IMR-90 (cell line): Measurements from ENCODE around the gene UQCC5. TPM values are rescaled to one million over a fixed set of nuclear protein-coding genes. Genes with fewer than 3 reads are reported as not detected.
A peak's percentile ranks its signal among the peaks of the same experiment; 100 is the strongest.

Experiments
- ATAC-seq: fragments of 200-7000 bp; cut with Tn5 transposase; 2 replicates; pipeline ENCODE4 v1.9.1; 2020; ENCODE audit warnings: low read depth, mild to moderate bottlenecking, moderate library complexity
- BruUV-seq: library from RNA; stranded (reverse); fragments of 400-500 nt; replicated peaks from 2 replicates; lab custom pipeline; 2021; lab: Mats Ljungman, UMichigan
- CTCF ChIA-PET: fragments of 300-600 bp; formaldehyde crosslinking; extraction: SDS; loops from one replicate; lab custom pipeline; 2021; ENCODE audit warnings: antibody characterized with exemption; lab: Yijun Ruan, JAX
- POLR2A ChIA-PET: fragments of 300-600 bp; sonication (Branson Sonifier 250); formaldehyde crosslinking; loops from one replicate; lab custom pipeline; 2022; ENCODE audit warnings: antibody characterized with exemption; ENCODE audit not compliant: unreplicated experiment; lab: Charles Lee
- DNase-seq: peaks from one replicate; pipeline ENCODE4 v3.0.0; 2013
- H2AFZ ChIP-seq: replicated peaks from 2 replicates; pipeline ENCODE3; 2013; ENCODE audit warnings: low read length, mild to moderate bottlenecking; ENCODE audit not compliant: poor library complexity
- H2AK5ac ChIP-seq: 2 replicates; pipeline ENCODE4 v1.6.1; 2013; ENCODE audit warnings: low read depth, low read length, inconsistent platforms
- H2AK9ac ChIP-seq: replicated peaks from 2 replicates; pipeline ENCODE3; 2013; ENCODE audit warnings: mild to moderate bottlenecking, low read depth, low read length, moderate library complexity; ENCODE audit not compliant: poor library complexity
- H2BK120ac ChIP-seq: 2 replicates; pipeline ENCODE4 v1.6.1; 2013; ENCODE audit warnings: low read depth, low read length, inconsistent platforms
- H2BK15ac ChIP-seq: 3 replicates; pipeline ENCODE4 v1.6.1; 2013; ENCODE audit warnings: low read depth, low read length, inconsistent platforms
- H2BK20ac ChIP-seq: 2 replicates; pipeline ENCODE4 v1.6.1; 2013; ENCODE audit warnings: low read depth, mild to moderate bottlenecking, inconsistent platforms, low read length, moderate library complexity
- H2BK5ac ChIP-seq: 2 replicates; pipeline ENCODE4 v1.6.1; 2013; ENCODE audit warnings: mild to moderate bottlenecking, low read depth, low read length, inconsistent platforms; ENCODE audit not compliant: poor library complexity, severe bottlenecking
- H3K14ac ChIP-seq: replicated peaks from 2 replicates; pipeline ENCODE4 v1.6.1; 2013; ENCODE audit warnings: low read depth, low read length, inconsistent platforms
- H3K18ac ChIP-seq: 2 replicates; pipeline ENCODE4 v1.6.1; 2013; ENCODE audit warnings: low read depth, low read length, control low read depth
- H3K23ac ChIP-seq: 2 replicates; pipeline ENCODE4 v1.6.1; 2013; ENCODE audit warnings: low read depth, low read length, inconsistent platforms
- H3K27ac ChIP-seq: 2 replicates; pipeline ENCODE4 v1.5.1; 2013; ENCODE audit warnings: mild to moderate bottlenecking, control low read depth, low read length; ENCODE audit not compliant: insufficient read depth
- H3K27me3 ChIP-seq: 2 replicates; pipeline ENCODE4 v1.6.1; 2013; ENCODE audit warnings: low read length; ENCODE audit not compliant: control insufficient read depth, insufficient read depth
- H3K36me3 ChIP-seq: 2 replicates; pipeline ENCODE4 v1.6.1; 2013; ENCODE audit warnings: low read length, mixed read lengths; ENCODE audit not compliant: control insufficient read depth, insufficient read depth
- H3K4ac ChIP-seq: 2 replicates; pipeline ENCODE4 v1.6.1; 2013; ENCODE audit warnings: low read depth, low read length, inconsistent platforms
- H3K4me1 ChIP-seq: 2 replicates; pipeline ENCODE4 v1.6.1; 2013; ENCODE audit warnings: low read length, mixed read lengths; ENCODE audit not compliant: control insufficient read depth, insufficient read depth
- H3K4me2 ChIP-seq: 2 replicates; pipeline ENCODE4 v1.6.1; 2013; ENCODE audit warnings: low read depth, mild to moderate bottlenecking, control low read depth, low read length, moderate library complexity
- H3K4me3 ChIP-seq: 2 replicates; pipeline ENCODE4 v1.5.1; 2013; ENCODE audit warnings: low read depth, mild to moderate bottlenecking, control low read depth, low read length, moderate library complexity; ENCODE audit not compliant: insufficient read depth
- H3K56ac ChIP-seq: 2 replicates; pipeline ENCODE4 v1.6.1; 2013; ENCODE audit warnings: low read length, inconsistent platforms; ENCODE audit not compliant: insufficient read depth; ENCODE audit errors: extremely low read depth
- H3K79me1 ChIP-seq, 2 experiments: 2 replicates each; pipeline ENCODE4 v1.6.1; 2013; ENCODE audit warnings: low read length in 2 of 2, inconsistent platforms in 1 of 2, low read depth in 1 of 2
- H3K9ac ChIP-seq: 2 replicates; pipeline ENCODE4 v1.6.1; 2013; ENCODE audit warnings: low read depth, low read length, control low read depth
- H3K9me1 ChIP-seq: 2 replicates; pipeline ENCODE4 v1.6.1; 2013; ENCODE audit warnings: low read length, inconsistent platforms; ENCODE audit not compliant: insufficient read depth
- H3K9me3 ChIP-seq: 2 replicates; pipeline ENCODE4 v1.6.1; 2013; ENCODE audit warnings: low read length; ENCODE audit not compliant: control insufficient read depth, insufficient read depth
- H4K20me1 ChIP-seq: 2 replicates; pipeline ENCODE4 v1.6.1; 2013; ENCODE audit warnings: low read length, inconsistent platforms; ENCODE audit not compliant: insufficient read depth
- H4K5ac ChIP-seq: 2 replicates; pipeline ENCODE4 v1.6.1; 2013; ENCODE audit warnings: mild to moderate bottlenecking, low read depth, low read length, control low read depth
- H4K8ac ChIP-seq, 2 experiments: 2 replicates each; pipeline ENCODE4 v1.6.1; 2013; ENCODE audit warnings: low read depth in 2 of 2, low read length in 2 of 2, control low read depth in 1 of 2, inconsistent platforms in 1 of 2
- H4K91ac ChIP-seq: 2 replicates; pipeline ENCODE4 v1.6.1; 2013; ENCODE audit warnings: low read depth, low read length, inconsistent platforms; ENCODE audit not compliant: insufficient read depth
- CHD1 ChIP-seq: IDR thresholded peaks from 2 replicates; pipeline ENCODE4 v1.6.1; 2012; ENCODE audit warnings: low read depth, low read length, improper control_type of control experiment
- MAZ ChIP-seq: IDR thresholded peaks from 2 replicates; pipeline ENCODE4 v1.6.1; 2012; ENCODE audit warnings: low read depth, mild to moderate bottlenecking, low read length, improper control_type of control experiment, moderate library complexity, borderline replicate concordance
- MXI1 ChIP-seq: IDR thresholded peaks from 2 replicates; pipeline ENCODE4 v1.6.1; 2012; ENCODE audit warnings: low read depth, mild to moderate bottlenecking, low read length, moderate library complexity, borderline replicate concordance
- RAD21 ChIP-seq: IDR thresholded peaks from 2 replicates; pipeline ENCODE4 v1.6.1; 2012; ENCODE audit warnings: low read length, improper control_type of control experiment
- RFX5 ChIP-seq: IDR thresholded peaks from 2 replicates; pipeline ENCODE4 v1.8.0; 2012; ENCODE audit warnings: low read depth, mild to moderate bottlenecking, low read length, moderate library complexity
- WGBS, 2 experiments: methylation state at CpG; one replicate each; pipeline versions ENCODE4 v1.1.5 to v1.1.7; 2013; ENCODE audit warnings: missing lambda C conversion rate in 2 of 2; ENCODE audit not compliant: insufficient read length in 1 of 2; ENCODE audit errors: extremely low coverage in 2 of 2; 5-methylcytosine and 5-hydroxymethylcytosine counted together
- dilution Hi-C: fragments of 300-500 bp; cut with HindIII; formaldehyde crosslinking; loops from one replicate; pipeline ENCODE4 v1.14.3; 2018; ENCODE audit warnings: low sequenced_read_pairs; ENCODE audit not compliant: unreplicated experiment
- in situ Hi-C: fragments of 300-500 bp; cut with MboI; formaldehyde crosslinking; loops from 3 replicates; pipeline ENCODE4 v1.14.3; 2019; ENCODE audit warnings: low sequenced_read_pairs, inconsistent platforms, mixed read lengths
- intact Hi-C: fragments of 100-400 bp; cut with micrococcal nuclease; formaldehyde crosslinking; loops from 2 replicates; pipeline ENCODE4 v1.10.0; 2022
- polyA plus RNA-seq, 3 experiments: library from polyadenylated mRNA; depleted of rRNA; stranded (reverse); fragments of >200 nt; gene quantifications; 2 replicates each; pipeline ENCODE4 v1.2.3, GENCODE V29; 2012; ENCODE audit warnings: low replicate concordance in 1 of 3
- total RNA-seq: library from RNA; depleted of rRNA; stranded (reverse); fragments of >200 nt; gene quantifications from 2 replicates; pipeline ENCODE4 v1.2.3, GENCODE V29; 2012

The UQCC5 gene
- total and polyA plus RNA-seq, 2 of the 4 experiments (the other 2 are of a cell fraction): 1.1 to 16.9 TPM

DNA sequence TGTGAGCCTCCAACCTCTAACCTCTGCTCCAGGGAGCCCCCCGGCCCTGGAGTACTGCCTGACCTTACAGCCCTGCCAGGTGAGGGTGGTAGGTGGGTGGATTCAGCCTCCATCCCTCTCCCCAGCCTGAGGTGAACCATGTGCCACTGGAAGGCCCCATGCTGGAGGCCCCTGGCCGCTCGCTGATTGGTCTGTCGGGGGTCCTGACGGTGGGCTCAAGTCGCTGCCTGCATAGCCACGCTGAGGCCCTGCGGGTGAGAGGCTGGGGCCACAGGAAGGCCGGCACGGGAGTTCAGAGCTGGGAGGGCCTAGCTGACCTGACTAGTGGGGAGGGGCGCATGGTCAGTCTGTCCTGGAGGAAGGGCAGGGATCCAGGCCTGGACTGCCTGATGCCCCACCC is 21.8 kb upstream of the UQCC5 start:
- intact Hi-C loops (no loop called here), in situ Hi-C loops (no loop called here), dilution Hi-C loops (no loop called here)
- Histone ChIP-seq H2AFZ (no peak overlapping the region), H3K27me3 (peaks cover 51% of the 10 kb centered on the region), H3K18ac (no peak overlapping the region), H3K4ac (no peak overlapping the region), H3K23ac (no peak overlapping the region), H3K36me3 (no peaks in the 10 kb centered on the region), H2BK20ac (no peak overlapping the region), H3K9me1 (no peaks in the 10 kb centered on the region), H3K79me1 (no peaks in the 10 kb centered on the region), H4K20me1 (no peaks in the 10 kb centered on the region; the same call in 1 of the 2 replicates), H3K4me3 (no peak overlapping the region), H3K9me3 (no peaks in the 10 kb centered on the region), H4K5ac (no peak overlapping the region), H4K8ac (no peak overlapping the region), H2BK5ac (no peak overlapping the region), H3K56ac (no peak overlapping the region), H2BK15ac (no peak overlapping the region), H3K4me1 (peaks cover 1% of the 10 kb centered on the region; the same call in 1 of the 2 replicates), H3K27ac (no peak overlapping the region), H2AK5ac (no peak overlapping the region), H3K14ac (no peak overlapping the region), H2BK120ac (no peak overlapping the region), H4K91ac (no peak overlapping the region), H3K4me2 (no peak overlapping the region), H2AK9ac (peak overlapping the region; percentile 61), H3K9ac (no peak overlapping the region)
- no peak for ATAC-seq
- WGBS, 2 experiments: no CpG with 5 or more reads among the region's 11 CpGs
- ChIA-PET CTCF (no interaction called here), POLR2A (no interaction called here)
- BruUV-seq: no TSS peak
- DNase-seq: no peak
- no peak for TF ChIP-seq MAZ
- TF ChIP-seq RFX5: no peak
- no peak for TF ChIP-seq MXI1
- TF ChIP-seq RAD21: no peak
- no peak for TF ChIP-seq CHD1
